HepG2 (cell line): ENCODE data around the gene POLR2H. TPM values are rescaled to one million over a fixed set of nuclear protein-coding genes. Genes with fewer than 3 reads are reported as not detected.

Experiments
- ATAC-seq: fragments of 200-7000 bp; cut with Tn5 transposase; 3 replicates; pipeline ENCODE4 v1.9.1; 2020; ENCODE audit warnings: mild to moderate bottlenecking, moderate library complexity
- BruUV-seq: library from RNA; stranded (reverse); fragments of 400-500 nt; replicated peaks from 2 replicates; lab custom pipeline; 2021; lab: Mats Ljungman, UMichigan
- CTCF ChIA-PET: fragments of 300-600 bp; formaldehyde crosslinking; extraction: SDS; loops from one replicate; lab custom pipeline; 2021; ENCODE audit warnings: low total read pairs, inconsistent platforms, low intra/inter-chr PET ratio; lab: Yijun Ruan, JAX
- POLR2A ChIA-PET: fragments of 350-600 bp; sonication (Branson Sonifier 250); formaldehyde crosslinking; loops from one replicate; lab custom pipeline; 2020; ENCODE audit warnings: antibody characterized with exemption, inconsistent platforms; lab: Yijun Ruan, JAX
- DNase-seq: peaks from one replicate; pipeline ENCODE4 v3.0.0-alpha.2; 2015; ENCODE audit warnings: low spot score
- FAIRE-seq: peaks from 3 replicates; lab custom pipeline; 2011; peaks lifted over from hg19 to GRCh38; lab: Jason Lieb, UNC
- H2AFZ ChIP-seq: one replicate; pipeline ENCODE4 v1.6.1; 2011; ENCODE audit warnings: low read length, inconsistent platforms
- H3K27ac ChIP-seq: fragments of 300-600 bp; 3 replicates; pipeline ENCODE4 v1.8.0; 2011; ENCODE audit warnings: mixed run types, mild to moderate bottlenecking, mixed read lengths, low read length, inconsistent platforms; ENCODE audit not compliant: insufficient read depth; ENCODE audit errors: extremely low read length
- H3K27me3 ChIP-seq, 2 experiments: fragments of 200-600 bp in 1 of 2; 2 replicates in 1 of 2; 3 replicates in 1 of 2; pipeline versions ENCODE4 v1.6.0 to v1.8.0; 2011; ENCODE audit warnings: low read length in 2 of 2, mild to moderate bottlenecking in 2 of 2, moderate library complexity in 2 of 2, inconsistent platforms in 1 of 2; ENCODE audit not compliant: insufficient read depth in 2 of 2, control insufficient read depth in 1 of 2
- H3K36me3 ChIP-seq, 2 experiments: fragments of 200-600 bp in 1 of 2; replicated peaks in 1 of 2; 2 replicates in 1 of 2; 3 replicates in 1 of 2; pipeline versions ENCODE4 v1.5.1 to v1.8.0; 2011; ENCODE audit warnings: low read length in 2 of 2, inconsistent platforms in 1 of 2; ENCODE audit not compliant: insufficient read depth in 2 of 2, control insufficient read depth in 1 of 2
- H3K4me1 ChIP-seq: 2 replicates; pipeline ENCODE4 v1.5.1; 2012; ENCODE audit warnings: low read length, inconsistent platforms; ENCODE audit not compliant: insufficient read depth
- H3K4me2 ChIP-seq: 2 replicates; pipeline ENCODE4 v1.6.0; 2011; ENCODE audit warnings: low read depth, low read length, inconsistent platforms
- H3K4me3 ChIP-seq, 3 experiments: fragments of 200-600 bp in 1 of 3; sonication (generic), shearing (Covaris generic) in 1 of 3; replicated peaks in 1 of 3; 2 replicates each; pipeline ENCODE4 v1.5.1; 2011 to 2016; ENCODE audit warnings: low read length in 3 of 3, inconsistent platforms in 2 of 3, low read depth in 2 of 3, mild to moderate bottlenecking in 2 of 3, control low read depth in 1 of 3, mixed read lengths in 1 of 3; ENCODE audit not compliant: insufficient read depth in 1 of 3
- H3K79me2 ChIP-seq: one replicate; pipeline ENCODE4 v1.6.1; 2011; ENCODE audit warnings: low read length, inconsistent platforms; ENCODE audit not compliant: insufficient read depth
- H3K9ac ChIP-seq: 2 replicates; pipeline ENCODE4 v1.6.0; 2011; ENCODE audit warnings: mild to moderate bottlenecking, low read depth, low read length, inconsistent platforms; ENCODE audit not compliant: insufficient read depth
- H3K9me3 ChIP-seq: 2 replicates; pipeline ENCODE4 v1.5.1; 2012; ENCODE audit warnings: mild to moderate bottlenecking, low read length
- H4K20me1 ChIP-seq: 2 replicates; pipeline ENCODE4 v1.6.0; 2011; ENCODE audit warnings: inconsistent platforms, mild to moderate bottlenecking, low read length, moderate library complexity; ENCODE audit not compliant: insufficient read depth
- DNMT3B ChIP-seq: conservative IDR thresholded peaks from 2 replicates; pipeline ENCODE4 v1.6.1; 2016; ENCODE audit warnings: missing biosample characterization, control low read depth
- GABPA ChIP-seq, 2 experiments: IDR thresholded peaks; 2 replicates each; pipeline ENCODE4 v1.6.1; 2011 to 2016; ENCODE audit warnings: low read depth in 2 of 2, low read length in 1 of 2, missing biosample characterization in 1 of 2, missing genetic modification characterization in 1 of 2
- HNRNPL ChIP-seq: fragments of 200-400 bp; formaldehyde crosslinking; IDR thresholded peaks from 2 replicates; pipeline ENCODE4 v1.6.1; 2017; ENCODE audit warnings: mild to moderate bottlenecking, low read depth, low read length
- LRRFIP1 ChIP-seq: sonication (generic); formaldehyde crosslinking; conservative IDR thresholded peaks from 2 replicates; pipeline ENCODE4 v1.4.0; 2020; ENCODE audit warnings: missing genetic modification reagents
- MATR3 ChIP-seq: sonication (generic); formaldehyde crosslinking; IDR thresholded peaks from 2 replicates; pipeline ENCODE4 v1.4.0; 2020; ENCODE audit warnings: missing genetic modification reagents
- NFE2 ChIP-seq: sonication (generic); formaldehyde crosslinking; IDR thresholded peaks from 2 replicates; pipeline ENCODE4 v1.4.0; 2020; ENCODE audit warnings: missing genetic modification reagents
- REPIN1 ChIP-seq: sonication (generic); formaldehyde crosslinking; IDR thresholded peaks from 2 replicates; pipeline ENCODE4 v1.8.0; 2022; ENCODE audit warnings: missing genetic modification reagents, low read depth, mild to moderate bottlenecking, borderline replicate concordance
- SMAD1 ChIP-seq: sonication (generic); formaldehyde crosslinking; IDR thresholded peaks from 2 replicates; pipeline ENCODE4 v1.4.0; 2020; ENCODE audit warnings: missing genetic modification reagents, low read depth, mild to moderate bottlenecking, borderline replicate concordance
- SP4 ChIP-seq: sonication (generic); formaldehyde crosslinking; IDR thresholded peaks from 2 replicates; pipeline ENCODE4 v1.8.1; 2023; ENCODE audit warnings: mild to moderate bottlenecking, missing genetic modification reagents
- STAT5B ChIP-seq: sonication (generic); formaldehyde crosslinking; IDR thresholded peaks from 2 replicates; pipeline ENCODE4 v1.4.0; 2020; ENCODE audit warnings: missing genetic modification reagents
- ZFP90 ChIP-seq: sonication (generic); formaldehyde crosslinking; IDR thresholded peaks from 2 replicates; pipeline ENCODE4 v1.8.0; 2022; ENCODE audit warnings: missing genetic modification reagents, mild to moderate bottlenecking, inconsistent platforms, borderline replicate concordance
- ZNF124 ChIP-seq: sonication (generic); formaldehyde crosslinking; IDR thresholded peaks from 2 replicates; pipeline ENCODE4 v1.4.0; 2020; ENCODE audit warnings: missing genetic modification reagents
- ZNF724P ChIP-seq: sonication (generic); formaldehyde crosslinking; IDR thresholded peaks from 2 replicates; pipeline ENCODE4 v1.8.0; 2022; ENCODE audit warnings: missing genetic modification reagents, borderline replicate concordance
- ZNF740 ChIP-seq: sonication (generic); formaldehyde crosslinking; IDR thresholded peaks from 2 replicates; pipeline ENCODE4 v1.4.0; 2020; ENCODE audit warnings: missing genetic modification reagents
- WGBS: methylation state at CpG from one replicate; pipeline ENCODE4 v1.1.6; 2017; ENCODE audit warnings: low lambda C conversion rate; 5-methylcytosine and 5-hydroxymethylcytosine counted together
- in situ Hi-C: cut with HindIII; loops from 2 replicates; pipeline ENCODE4 v1.10.0; 2017; ENCODE audit warnings: low pct_unique_long_range_greater_than_20kb; ENCODE audit not compliant: extremely low pct_ligation_motif_present
- intact Hi-C: fragments of 100-400 bp; cut with micrococcal nuclease; formaldehyde crosslinking; loops from one replicate; pipeline ENCODE4 v1.10.0; 2022; ENCODE audit not compliant: unreplicated experiment
- polyA plus RNA-seq, 8 experiments: library from polyadenylated mRNA; depleted of rRNA in 3 of 8; stranded (reverse) in 7 of 8; unstranded in 1 of 8; fragments of >200 nt; fragmentation: Illumina TruSeq in 4 of 8; extraction: Trizol in 4 of 8; gene quantifications; 2 replicates each; pipeline versions ENCODE4 v1.2.1 to v1.2.3, GENCODE V29; 2011 to 2016; ENCODE audit warnings: low read depth in 4 of 8, missing spikeins in 1 of 8, mixed read lengths in 1 of 8; ENCODE audit not compliant: insufficient read depth in 1 of 8
- total RNA-seq, 5 experiments: library from RNA; depleted of rRNA; stranded (reverse); fragments of >200 nt; fragmentation: Illumina TruSeq; extraction: Trizol; gene quantifications; 2 replicates each; pipeline ENCODE4 v1.2.3, GENCODE V29; 2016; ENCODE audit warnings: low read depth in 1 of 5
- TF ChIP-seq, protein P1 (sequence below): sonication (generic); formaldehyde crosslinking; IDR thresholded peaks from 2 replicates; pipeline ENCODE4 v1.4.0; 2020; ENCODE audit warnings: missing genetic modification reagents
- TF ChIP-seq, protein P2 (sequence below): sonication (generic); formaldehyde crosslinking; IDR thresholded peaks from 2 replicates; pipeline ENCODE4 v1.4.0; 2020; ENCODE audit warnings: low read depth, missing genetic modification reagents

Gene POLR2H
- total and polyA plus RNA-seq, 2 of the 13 experiments (the other 11 are each of a cell fraction or from before 2014, with no cell fraction given), result 118 to 194 TPM

GRCh38 chr3:184377374-184377773, 15.9 kb downstream of the POLR2H start:
- POLR2A ChIA-PET, result interaction anchor here (0.8 to 2.4 kb wide), 10 partner anchors 9 to 136 kb away, joined by 3 to 15 read pairs (median 4); partner anchors contain the start of genes CLCN2 and POLR2H
- H4K20me1 ChIP-seq, result 0 out of 2 replicates have a peak, but pooled peaks cover 3% of the 10 kb centered on the region
- peak; percentile 23 for DNase-seq
- peak overlapping the region; percentile 79 to 90 (median 90) for H3K4me3 ChIP-seq
- no peaks in the 10 kb centered on the region for H3K9me3 ChIP-seq
- WGBS, result 10% methylated on average over 5 of the region's 5 CpGs
- peak overlapping the region; percentile 83 for H3K9ac ChIP-seq
- no TSS peak for BruUV-seq
- no peak overlapping the region for H2AFZ ChIP-seq
- CTCF ChIA-PET, result no interaction called here
- peak overlapping the region; percentile 90 for H3K27ac ChIP-seq
- intact Hi-C loops (no loop called here), in situ Hi-C loops (loop anchor here (10.0 kb wide), 2 partner anchors 87 to 137 kb away; no protein-coding TSS in a partner anchor)
- FAIRE-seq, result no peak
- peaks cover 25% of the 10 kb centered on the region for H3K79me2 ChIP-seq
- no peaks in the 10 kb centered on the region; a peak in 1 of 5 replicates for H3K27me3 ChIP-seq
- peak overlapping the region; percentile 97 for H3K4me2 ChIP-seq
- H3K36me3 ChIP-seq, result peaks cover 11 to 34% of the 10 kb centered on the region in 2 experiments
- no peak for ATAC-seq
- H3K4me1 ChIP-seq, result peaks cover 27% of the 10 kb centered on the region
- TF ChIP-seq, protein P1, sequence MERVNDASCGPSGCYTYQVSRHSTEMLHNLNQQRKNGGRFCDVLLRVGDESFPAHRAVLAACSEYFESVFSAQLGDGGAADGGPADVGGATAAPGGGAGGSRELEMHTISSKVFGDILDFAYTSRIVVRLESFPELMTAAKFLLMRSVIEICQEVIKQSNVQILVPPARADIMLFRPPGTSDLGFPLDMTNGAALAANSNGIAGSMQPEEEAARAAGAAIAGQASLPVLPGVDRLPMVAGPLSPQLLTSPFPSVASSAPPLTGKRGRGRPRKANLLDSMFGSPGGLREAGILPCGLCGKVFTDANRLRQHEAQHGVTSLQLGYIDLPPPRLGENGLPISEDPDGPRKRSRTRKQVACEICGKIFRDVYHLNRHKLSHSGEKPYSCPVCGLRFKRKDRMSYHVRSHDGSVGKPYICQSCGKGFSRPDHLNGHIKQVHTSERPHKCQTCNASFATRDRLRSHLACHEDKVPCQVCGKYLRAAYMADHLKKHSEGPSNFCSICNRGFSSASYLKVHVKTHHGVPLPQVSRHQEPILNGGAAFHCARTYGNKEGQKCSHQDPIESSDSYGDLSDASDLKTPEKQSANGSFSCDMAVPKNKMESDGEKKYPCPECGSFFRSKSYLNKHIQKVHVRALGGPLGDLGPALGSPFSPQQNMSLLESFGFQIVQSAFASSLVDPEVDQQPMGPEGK (CRISPR knock-in tag), result peak; percentile 16; the same call in 1 of the 2 replicates
- TF ChIP-seq STAT5B (CRISPR knock-in tag), result no peak
- no peak for TF ChIP-seq MATR3 (CRISPR knock-in tag)
- TF ChIP-seq GABPA (IDR thresholded peaks at IDR 0.05; ENCODE audit: low read depth, low read length), result 0 out of 2 replicates have a peak, but pooled peaks have one; percentile 15
- no peak for TF ChIP-seq GABPA (CRISPR knock-in tag; IDR thresholded peaks at IDR 0.05; ENCODE audit: low read depth)
- no peak for TF ChIP-seq ZFP90 (CRISPR knock-in tag)
- 0 out of 2 replicates have a peak, but pooled peaks have one; percentile 13 for TF ChIP-seq DNMT3B (CRISPR knock-in tag)
- TF ChIP-seq NFE2 (CRISPR knock-in tag), result no peak
- TF ChIP-seq ZNF724P, result no peak
- TF ChIP-seq SP4 (CRISPR knock-in tag), result no peak
- 0 out of 2 replicates have a peak, but pooled peaks have one; percentile 14 for TF ChIP-seq HNRNPL
- TF ChIP-seq SMAD1 (CRISPR knock-in tag), result no peak
- no peak for TF ChIP-seq LRRFIP1 (CRISPR knock-in tag)
- TF ChIP-seq, protein P2, sequence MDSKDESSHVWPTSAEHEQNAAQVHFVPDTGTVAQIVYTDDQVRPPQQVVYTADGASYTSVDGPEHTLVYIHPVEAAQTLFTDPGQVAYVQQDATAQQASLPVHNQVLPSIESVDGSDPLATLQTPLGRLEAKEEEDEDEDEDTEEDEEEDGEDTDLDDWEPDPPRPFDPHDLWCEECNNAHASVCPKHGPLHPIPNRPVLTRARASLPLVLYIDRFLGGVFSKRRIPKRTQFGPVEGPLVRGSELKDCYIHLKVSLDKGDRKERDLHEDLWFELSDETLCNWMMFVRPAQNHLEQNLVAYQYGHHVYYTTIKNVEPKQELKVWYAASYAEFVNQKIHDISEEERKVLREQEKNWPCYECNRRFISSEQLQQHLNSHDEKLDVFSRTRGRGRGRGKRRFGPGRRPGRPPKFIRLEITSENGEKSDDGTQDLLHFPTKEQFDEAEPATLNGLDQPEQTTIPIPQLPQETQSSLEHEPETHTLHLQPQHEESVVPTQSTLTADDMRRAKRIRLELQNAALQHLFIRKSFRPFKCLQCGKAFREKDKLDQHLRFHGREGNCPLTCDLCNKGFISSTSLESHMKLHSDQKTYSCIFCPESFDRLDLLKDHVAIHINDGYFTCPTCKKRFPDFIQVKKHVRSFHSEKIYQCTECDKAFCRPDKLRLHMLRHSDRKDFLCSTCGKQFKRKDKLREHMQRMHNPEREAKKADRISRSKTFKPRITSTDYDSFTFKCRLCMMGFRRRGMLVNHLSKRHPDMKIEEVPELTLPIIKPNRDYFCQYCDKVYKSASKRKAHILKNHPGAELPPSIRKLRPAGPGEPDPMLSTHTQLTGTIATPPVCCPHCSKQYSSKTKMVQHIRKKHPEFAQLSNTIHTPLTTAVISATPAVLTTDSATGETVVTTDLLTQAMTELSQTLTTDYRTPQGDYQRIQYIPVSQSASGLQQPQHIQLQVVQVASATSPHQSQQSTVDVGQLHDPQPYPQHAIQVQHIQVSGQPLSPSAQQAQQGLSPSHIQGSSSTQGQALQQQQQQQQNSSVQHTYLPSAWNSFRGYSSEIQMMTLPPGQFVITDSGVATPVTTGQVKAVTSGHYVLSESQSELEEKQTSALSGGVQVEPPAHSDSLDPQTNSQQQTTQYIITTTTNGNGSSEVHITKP (CRISPR knock-in tag), result no peak
- no peak for TF ChIP-seq REPIN1
- no peak for TF ChIP-seq ZNF124
- no peak for TF ChIP-seq ZNF740
